HG02588 (cell line): ENCODE measurements around the gene CLN3.
"Not testable (repeated sequence)": the region's sequence is repeated elsewhere in the genome, so short reads cannot be mapped to it uniquely, and the experiment has no call there.

Experiments used
- ATAC-seq: cut with Tn5 transposase; IDR thresholded peaks from one replicate; pipeline ENCODE4 v1.9.1; 2021; ENCODE audit warnings: mild to moderate bottlenecking, moderate library complexity; ENCODE audit not compliant: unreplicated experiment

The CLN3 gene

DNA sequence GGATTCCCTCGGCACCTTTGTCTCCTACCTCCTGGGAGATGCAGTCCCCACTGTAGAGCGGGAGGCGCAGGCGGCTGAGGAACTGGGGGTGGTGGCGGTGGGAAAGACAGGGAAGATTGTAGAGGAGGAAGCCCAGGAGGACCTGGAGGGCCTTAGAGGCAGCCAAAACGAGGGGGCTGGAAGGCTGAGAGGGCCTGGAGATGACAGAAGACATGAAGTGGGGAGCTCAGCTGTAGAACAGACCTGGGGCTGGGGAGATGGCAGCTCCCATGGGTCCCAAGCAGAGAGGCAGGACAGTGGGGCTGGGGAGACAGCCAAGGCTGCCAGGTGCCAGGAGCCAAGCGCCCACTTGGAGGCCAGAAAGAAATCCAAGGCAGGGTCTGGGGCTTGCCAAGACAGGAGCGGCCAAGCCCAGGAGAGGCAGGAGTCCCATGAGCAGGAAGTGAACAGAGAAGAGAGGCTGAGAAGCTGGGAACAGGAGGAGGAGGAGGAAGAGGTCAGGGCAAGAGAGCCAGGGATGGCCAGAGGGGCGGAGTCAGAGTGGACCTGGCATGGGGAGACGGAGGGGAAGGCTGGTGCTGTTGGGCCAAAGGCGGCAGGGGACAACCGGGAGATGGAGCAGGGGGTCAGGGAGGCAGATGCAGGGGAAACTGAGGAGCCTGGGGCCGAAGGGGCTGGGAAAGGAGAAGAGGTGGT, 3.4 kb upstream of the CLN3 start:
- ATAC-seq, result no peak

DNA sequence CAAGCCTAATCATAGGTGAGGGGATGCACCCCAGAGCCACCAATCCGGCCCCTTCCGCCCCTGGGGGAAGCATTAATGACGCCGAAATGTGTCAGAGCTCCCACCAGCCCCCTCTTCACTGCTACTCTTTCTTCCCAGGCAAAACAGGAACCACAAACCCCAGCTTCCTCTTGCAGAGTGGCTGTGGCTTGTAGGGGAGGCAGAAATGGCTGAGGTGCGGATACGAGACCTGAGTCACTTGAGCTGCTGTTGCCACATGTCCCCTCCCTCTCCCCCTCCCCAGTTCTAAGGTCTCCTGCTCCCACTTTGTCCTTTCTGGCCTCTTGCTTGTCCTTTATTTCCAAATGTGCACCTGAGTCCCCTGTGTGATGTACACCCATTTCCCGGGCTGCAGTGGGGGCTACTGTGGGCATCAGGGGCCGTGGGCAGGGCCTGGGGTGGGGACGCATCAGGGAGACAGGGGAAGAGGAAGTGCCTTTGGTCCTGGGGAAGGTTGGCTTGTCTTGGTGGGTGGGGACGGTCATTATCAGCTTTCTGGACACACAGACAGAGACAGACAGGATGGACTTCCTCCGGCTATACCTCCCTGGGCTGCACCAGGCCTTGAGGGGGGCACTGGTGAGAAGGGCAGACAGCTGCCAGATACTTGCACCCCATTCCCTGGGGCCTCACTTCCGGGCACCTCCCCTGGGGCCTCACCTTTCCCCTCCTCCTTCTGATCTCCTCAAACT, 2.4 kb upstream of the CLN3 start, which contains the start of gene APOBR:
TSS of gene APOBR (plus strand) at position 523 of the 731 bp plus-strand sequence. CDS start at position 562, 39 bp downstream.
- no peak for ATAC-seq

DNA sequence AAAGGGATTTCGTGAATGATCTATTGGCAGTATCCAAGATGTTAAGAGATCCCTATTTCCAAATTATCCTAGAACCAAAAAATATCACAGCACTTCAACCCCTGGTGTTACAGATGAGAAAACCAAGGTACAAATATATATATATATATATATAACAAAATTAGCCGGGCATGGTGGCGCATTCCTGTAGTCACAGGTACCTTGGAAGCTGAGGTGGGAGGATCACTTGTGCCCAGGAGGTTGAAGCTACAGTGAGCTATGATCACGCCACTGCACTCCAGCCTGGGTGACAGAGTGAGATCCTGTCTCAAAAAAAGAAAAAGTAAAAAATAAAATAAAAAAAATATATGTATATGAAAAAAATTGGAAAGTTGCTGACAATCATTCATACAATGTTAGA, 637 bp upstream of the CLN3 start:
- ATAC-seq, result no peak

DNA sequence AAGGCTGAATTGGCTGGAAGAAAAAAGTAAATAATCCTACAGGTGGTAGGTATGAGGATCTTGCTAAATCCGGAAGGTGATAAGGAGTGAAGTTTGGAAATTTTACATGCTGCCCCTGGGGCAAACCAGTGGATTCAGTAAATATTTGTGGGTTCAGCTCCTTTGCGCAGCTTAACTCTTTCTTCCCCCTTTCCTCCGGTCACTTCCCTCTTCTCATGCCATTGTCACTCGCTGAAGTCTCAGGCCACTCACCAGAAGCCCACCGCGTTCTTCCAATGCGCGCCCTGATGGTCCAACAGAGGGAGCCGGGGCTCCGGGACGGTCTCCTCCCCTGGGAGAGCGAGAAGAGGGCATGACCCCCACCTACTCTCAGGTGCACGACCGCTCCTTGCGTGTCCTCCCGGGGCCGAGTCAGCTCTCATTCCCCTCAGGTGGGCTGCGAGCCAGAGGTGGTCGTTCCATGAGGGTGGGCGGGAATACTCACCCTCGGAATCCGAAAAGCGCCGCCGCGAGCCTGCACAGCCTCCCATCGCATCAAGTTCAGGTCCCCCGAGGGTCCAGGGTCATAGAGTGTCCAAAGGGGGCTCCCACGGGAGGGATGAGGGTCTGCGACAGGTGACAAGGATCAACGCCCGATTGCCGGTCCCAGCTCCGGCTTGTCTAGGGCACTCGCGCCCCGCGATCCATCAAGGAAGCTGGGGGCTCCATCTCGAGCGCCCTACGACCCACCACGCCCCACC, 474 bp downstream of the CLN3 start:
- peak; percentile 3 for ATAC-seq

DNA sequence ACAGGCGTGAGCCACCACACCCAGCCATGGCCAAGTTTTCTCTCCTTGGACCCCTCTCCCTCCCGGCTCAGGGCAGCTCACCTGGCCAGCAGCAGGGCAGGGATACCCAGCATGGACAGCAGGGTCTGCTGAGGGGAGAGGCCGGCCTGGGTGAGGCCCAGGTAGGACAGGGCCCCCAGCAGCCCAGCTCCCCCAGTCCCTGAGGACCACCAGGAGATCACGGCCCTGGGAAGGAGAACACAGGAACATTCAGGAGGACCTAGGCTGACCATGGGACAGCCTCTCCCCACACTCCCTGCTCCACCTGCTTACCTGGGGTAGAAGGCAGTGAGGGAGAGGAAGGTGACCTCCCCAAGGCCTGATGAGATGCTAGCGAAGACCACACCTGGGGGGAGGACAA, 5.6 kb downstream of the CLN3 start:
- no peak for ATAC-seq

DNA sequence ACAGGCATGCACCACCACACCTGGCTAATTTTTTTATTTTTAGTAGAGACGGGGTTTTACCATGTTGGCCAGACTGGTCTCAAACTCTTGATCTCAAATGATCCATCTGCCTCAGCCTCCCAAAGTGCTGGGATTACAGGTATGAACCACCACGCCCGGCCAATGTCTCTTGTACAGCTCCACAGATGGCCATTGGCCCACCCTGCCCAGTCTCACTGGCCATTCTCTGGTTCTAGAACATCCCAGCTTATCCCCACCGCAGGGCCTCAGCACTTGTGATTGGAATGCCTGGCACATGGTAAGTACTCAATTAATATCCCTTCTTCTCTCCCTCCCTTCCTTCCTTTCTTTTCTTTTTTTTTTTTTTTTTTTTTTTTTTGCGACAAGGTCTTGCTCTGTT, 8.5 kb downstream of the CLN3 start:
- not testable (repeated sequence) for ATAC-seq

DNA sequence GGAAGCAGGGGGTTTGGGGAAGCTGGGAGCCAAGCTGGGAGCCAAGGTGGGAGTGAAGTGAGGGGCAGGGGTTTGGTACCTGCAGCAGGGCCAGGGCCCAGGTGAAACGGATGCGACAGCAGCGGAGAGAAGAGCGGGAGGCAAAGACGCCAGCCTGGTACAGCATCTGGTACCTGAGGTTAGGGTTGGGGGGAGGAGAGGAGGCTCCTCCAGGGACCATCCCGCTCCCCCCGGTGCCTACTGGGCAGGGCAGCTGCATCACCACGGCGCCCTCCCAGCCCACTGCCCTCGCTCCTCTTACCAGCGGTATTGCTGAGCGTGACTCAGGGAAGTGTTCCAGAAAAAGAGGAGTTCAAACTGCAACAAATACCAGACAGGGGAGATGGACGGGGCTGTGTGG, 9.8 kb downstream of the CLN3 start:
- no peak for ATAC-seq

DNA sequence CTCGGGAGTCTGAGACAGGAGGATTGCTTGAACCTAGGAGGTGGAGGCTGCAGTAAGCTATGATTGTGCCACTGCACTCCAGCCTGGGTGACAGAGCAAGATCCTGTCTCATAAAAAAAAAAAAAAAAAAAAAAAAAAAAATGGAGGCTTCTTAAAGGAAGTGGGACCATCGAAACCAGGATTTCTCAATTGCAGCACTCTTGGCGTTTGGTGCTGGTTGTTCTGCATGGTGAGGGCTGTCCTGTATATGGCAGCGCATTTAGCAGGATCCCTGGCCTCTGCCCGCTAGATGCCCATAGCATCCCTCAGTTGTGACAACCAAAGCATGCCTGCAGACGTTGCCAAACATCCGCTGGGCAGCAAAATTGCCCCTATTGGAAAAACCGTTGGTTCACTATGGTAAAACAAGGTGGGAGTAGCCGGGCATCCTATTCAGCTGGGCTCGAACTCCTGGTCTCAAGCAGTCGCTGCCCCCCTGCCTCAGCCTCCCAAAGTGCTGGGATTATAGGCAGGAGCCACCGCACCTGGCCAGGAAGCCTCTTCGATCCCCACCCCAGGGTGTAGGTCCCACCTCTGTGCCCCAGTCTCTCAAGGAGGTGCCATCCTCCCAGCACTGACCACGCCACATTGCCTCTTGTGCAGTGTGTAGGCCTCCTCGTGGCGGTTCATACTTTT, 13.2 kb downstream of the CLN3 start:
- no peak for ATAC-seq

DNA sequence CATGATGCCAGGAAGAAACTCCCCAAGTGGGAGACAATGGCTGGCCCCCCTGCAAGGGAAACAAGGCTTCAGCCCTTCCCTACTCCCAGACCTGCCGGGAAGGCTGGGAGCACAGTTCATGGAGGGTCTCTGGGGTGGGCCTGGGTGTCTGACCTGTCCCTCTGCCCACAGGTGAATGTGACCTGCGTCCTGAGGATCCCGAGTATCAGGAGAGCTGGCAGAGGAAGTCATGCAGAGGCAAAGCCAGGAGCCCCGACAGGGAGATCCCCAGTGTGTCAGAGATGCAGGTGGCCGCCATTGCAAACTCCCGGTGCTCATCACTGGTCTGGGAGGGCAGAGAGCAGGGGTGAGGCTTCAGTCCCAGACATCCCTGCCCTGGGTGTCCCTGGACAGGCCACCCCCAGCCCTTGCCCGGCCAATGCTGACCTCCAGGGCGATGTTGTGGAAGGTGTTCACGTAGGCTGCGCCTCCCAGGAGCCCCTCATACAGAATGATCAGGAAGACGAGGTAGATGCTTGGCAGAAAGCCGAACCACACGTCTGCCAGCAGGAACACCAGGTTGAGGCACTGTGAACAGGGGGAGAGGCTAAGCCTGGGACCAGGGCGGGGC, 14.5 kb downstream of the CLN3 start:
- ATAC-seq, result no peak

DNA sequence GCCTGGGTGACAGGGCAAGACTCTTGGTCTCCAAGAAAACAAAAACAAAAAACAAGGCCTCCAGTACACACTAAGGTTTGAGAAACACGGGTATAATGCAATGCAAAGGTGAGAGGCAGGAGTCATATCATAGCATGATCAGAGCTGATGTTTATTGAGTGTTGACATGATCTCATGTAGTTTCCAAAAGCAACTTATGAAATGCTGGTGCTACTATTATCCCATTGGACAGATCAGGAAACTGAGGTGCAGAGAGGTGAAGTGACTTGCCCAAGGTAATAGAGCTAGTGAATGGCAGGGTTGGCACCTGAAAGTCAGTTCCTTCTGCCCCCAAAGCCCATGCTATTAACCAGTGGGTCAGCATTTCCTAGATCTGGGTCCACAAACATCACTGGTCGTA, 16.7 kb downstream of the CLN3 start:
- ATAC-seq, result no peak

DNA sequence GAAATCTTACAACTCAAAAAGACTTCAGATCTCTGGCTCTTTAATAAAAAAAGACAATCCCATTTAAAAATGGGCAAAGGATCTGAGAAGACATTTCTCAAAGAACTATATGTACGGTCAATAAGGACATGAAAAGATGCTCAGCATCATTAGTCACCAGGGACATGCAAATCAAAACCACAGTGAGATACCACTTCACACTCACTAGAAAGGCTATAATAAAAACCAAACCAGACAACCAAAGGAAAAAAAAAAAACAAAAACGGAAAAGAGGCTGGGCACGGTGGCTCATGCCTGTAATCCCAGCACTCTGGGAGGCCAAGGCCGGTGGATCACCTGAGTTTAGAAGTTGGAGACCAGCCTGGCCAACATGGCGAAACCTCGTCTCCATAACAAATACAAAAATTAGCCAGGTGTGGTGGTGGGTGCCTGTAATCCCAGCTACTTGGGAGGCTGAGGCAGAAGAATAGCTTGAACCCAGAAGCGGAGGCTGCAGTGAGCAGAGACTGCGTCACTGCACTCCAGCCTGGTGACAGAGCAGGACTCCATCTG, 18.1 kb downstream of the CLN3 start:
- ATAC-seq, result no peak

DNA sequence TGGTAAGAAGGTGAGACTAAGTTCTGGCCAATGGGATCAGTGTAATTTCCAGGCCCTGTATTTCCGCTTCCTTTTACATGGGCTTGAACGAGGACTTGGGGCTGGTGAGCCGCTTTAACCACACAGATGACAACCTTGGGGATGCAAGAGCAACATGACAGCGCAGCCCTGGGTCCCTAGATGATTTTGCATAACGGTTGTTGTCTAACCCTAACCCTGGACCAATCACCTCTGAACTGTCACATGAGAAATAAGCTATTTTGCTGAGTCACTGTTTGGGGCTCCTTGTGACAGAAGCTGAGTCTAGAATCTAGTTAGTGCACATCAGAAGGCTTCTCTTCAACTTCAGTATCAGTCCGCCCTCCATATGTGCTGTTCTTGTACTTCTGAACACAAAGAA, 44.8 kb downstream of the CLN3 start:
- not testable (repeated sequence) for ATAC-seq

DNA sequence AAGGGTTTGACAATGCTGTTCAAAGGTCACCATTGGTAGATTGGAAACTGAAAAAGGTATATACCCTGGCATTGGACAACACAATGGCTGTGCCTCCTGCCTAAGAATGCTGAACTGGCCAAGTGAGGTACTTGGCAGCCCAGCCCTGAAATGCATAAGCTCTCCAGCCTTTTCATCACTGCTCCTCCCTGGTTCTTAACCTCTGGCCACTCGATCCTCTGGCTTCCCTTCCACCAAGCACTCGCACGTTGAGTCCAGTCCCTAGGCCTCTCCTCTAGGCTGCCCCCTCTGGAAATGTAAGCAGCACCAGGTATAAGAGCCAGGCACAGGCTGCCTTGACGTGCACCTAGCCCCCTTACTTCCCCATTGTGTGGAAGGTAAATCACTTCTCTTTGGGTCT, 45.5 kb downstream of the CLN3 start:
- not testable (repeated sequence) for ATAC-seq

DNA sequence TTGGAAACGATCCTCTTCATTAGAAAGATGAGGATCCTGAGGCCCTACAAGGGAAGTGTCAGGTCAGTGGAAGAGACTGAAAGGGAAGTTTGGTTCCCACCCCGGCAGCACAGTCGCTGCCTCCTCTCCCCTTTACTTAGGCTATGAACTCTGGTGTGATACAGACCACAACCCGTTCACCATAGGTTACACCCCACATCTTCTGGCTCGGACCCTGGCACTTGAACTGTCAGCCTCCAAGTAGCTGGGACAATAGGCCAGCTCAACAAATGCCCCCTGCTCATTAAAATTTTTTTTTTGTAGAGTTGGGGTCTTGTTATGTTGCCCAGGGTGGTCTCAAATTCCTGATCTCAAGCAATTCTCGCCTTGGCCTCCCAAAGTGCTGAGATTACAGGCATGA, 47.9 kb downstream of the CLN3 start:
- not testable (repeated sequence) for ATAC-seq

DNA sequence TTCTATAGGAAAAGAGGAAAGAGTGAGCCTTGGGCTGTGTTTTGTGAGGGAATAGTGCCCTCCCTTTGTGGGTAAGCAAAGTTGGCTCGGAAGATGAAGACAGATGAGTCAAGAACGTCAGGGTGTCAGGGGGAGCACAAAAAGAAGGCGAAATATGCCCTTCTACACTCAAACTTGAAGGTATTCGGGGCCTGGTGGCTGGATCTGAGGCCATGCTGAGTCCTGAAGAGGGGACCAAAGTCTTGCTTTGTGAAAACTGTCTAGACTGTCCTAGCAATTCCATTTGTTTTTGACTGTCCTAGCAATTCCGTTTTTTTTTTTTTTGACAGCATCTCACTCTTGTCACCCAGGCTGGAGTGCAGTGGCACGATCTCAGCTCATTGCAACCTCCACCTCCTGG, 53.0 kb downstream of the CLN3 start:
- not testable (repeated sequence) for ATAC-seq

DNA sequence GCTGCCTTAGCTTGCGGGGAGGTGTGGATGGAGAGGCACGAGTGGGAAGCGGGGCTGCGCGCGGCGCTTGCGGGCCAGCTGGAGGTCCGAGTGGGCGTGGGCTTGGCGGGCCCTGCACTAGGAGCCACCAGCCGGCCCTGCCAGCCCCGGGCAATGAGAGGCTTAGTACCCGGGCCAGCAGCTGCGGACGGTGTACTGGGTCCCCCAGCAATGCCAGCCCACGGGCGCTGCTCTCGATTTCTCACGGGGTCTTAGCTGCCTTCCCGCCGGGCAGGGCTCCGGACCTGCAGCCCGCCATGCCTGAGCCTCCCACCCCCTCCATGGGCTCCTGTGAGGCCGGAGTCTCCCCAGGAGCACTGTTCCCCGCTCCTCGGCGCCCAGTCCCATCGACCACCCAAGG, 56.5 kb downstream of the CLN3 start:
- ATAC-seq, result not testable (repeated sequence)
